Measurements from ENCODE around the gene PRPF31. TPM values are rescaled to one million over a fixed set of nuclear protein-coding genes. Genes with fewer than 3 reads are reported as not detected.

The PRPF31 gene
- total and polyA plus RNA-seq, 9 of the 15 experiments (the other 6 are each of a cell fraction or from before 2014, with no cell fraction given): 5.8 to 92.2 (median 69.2) TPM

- TF ChIP-seq RBM39 (optimal IDR thresholded peaks at IDR 0.05; ENCODE audit: low read depth, low read length) (no peak), HDAC6 (IDR thresholded peaks at IDR 0.05; ENCODE audit: low read depth, low read length) (no peak), CREB5 (CRISPR knock-in tag; IDR thresholded peaks at IDR 0.05) (no peak), THRA (IDR thresholded peaks at IDR 0.05) (no peak), SUPT5H (IDR thresholded peaks at IDR 0.05) (no peak), ZNF280B (CRISPR knock-in tag; IDR thresholded peaks at IDR 0.05) (no peak), RUNX1 (IDR thresholded peaks at IDR 0.05; ENCODE audit: low read depth) (no peak), CBX1 (IDR thresholded peaks at IDR 0.05; ENCODE audit: low read depth) (no peak), NCOA1 (IDR thresholded peaks at IDR 0.05; ENCODE audit: low read depth) (no peak), CBX3 (IDR thresholded peaks at IDR 0.05; ENCODE audit: borderline replicate concordance in 1 of 2, low read length in 2 of 2) (no peak), ZNF121 (CRISPR knock-in tag; conservative IDR thresholded peaks at IDR 0.05) (no peak), MCM7 (IDR thresholded peaks at IDR 0.05) (no peak), MYNN (IDR thresholded peaks at IDR 0.05) (peak; percentile 99), MYNN (CRISPR knock-in tag; IDR thresholded peaks at IDR 0.05) (peak; percentile 82; the same call in 1 of the 2 replicates), TAL1 (IDR thresholded peaks at IDR 0.05) (no peak), CUX1 (CRISPR knock-in tag; IDR thresholded peaks at IDR 0.05) (no peak), RCOR1 (IDR thresholded peaks at IDR 0.05; ENCODE audit: borderline replicate concordance in 1 of 2, low read depth in 2 of 2, low read length in 2 of 2) (peak in 1 of 2 experiments; percentile 54; a peak in 1 of 4 replicates), THRAP3 (IDR thresholded peaks at IDR 0.05; ENCODE audit: borderline replicate concordance) (no peak), ZFP36 (IDR thresholded peaks at IDR 0.05; ENCODE audit: low read depth, low read length, partially characterized antibody) (no peak), MAFG (tag; conservative IDR thresholded peaks at IDR 0.05) (no peak), PTRF (tag; IDR thresholded peaks at IDR 0.05) (no peak), RAD51 (IDR thresholded peaks at IDR 0.05; ENCODE audit: borderline replicate concordance, low read depth) (no peak)
Measured at GRCh38 chr19:54179921-54180461, 64.4 kb downstream of the PRPF31 start (continued).
